Activated CD8-positive, alpha-beta memory T cell treated with anti-CD3 and anti-CD28 coated beads for 48 hours (primary cell): ENCODE results near the gene LRRIQ4.

Experiments used
- DNase-seq, 3 experiments: peaks; one replicate each; pipeline ENCODE4 v3.0.0-alpha.2; 2020; ENCODE audit warnings: low read depth in 2 of 3, low spot score in 2 of 3

The LRRIQ4 gene

DNA sequence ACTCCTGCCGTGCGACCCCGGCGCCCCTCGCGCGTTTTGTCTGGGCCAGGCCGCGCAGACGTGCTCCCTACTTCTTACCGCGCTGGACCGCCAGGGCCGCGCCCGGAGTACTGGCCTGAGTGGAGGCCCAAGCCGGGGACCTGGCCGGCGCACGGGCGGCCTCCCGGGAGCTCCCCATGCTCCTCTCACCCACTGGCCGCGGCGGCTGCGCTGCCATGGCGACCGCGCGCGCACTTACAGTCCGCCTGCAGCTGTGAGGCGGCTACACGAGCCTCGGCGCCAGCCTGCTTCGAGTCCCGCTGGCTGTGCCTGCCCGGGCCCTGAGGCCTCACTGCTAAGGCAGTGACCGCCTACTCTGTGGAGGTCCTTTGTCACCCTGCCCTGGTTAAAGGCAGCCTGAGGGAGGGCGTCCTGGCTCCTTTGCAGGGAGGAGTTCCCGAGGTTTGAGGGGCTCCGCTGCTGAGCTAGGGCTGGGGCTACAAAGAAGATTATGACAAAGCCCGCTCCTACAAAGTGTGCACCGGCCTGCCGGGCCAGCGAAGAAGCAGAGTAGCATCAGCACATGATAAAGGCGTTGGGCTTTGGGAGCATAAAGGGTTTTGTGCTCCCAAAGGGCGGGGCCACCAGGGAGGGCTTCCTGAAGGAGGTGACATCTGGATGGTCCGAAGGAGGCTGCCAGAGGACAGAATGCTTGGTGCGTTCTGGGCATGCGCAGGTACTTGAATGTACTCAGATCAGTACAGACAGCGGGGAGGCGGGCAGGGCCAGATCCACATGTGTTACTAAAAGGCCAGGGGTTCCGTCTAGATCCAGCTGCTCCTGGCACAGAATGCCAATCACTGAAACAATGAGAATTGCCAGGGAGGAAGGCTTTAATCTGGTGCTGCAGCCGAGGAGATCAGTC lies at the start of gene LRRIQ4, which contains the start of gene LRRC34:
Gene LRRIQ4, plus strand, starts transcription at position 539 of the 904 bp plus-strand sequence. CDS start 9,052 bp downstream, outside the sequence.
Gene LRRC34, minus strand, starts transcription at position 573 of the 904 bp plus-strand sequence. Its CDS starts 356 bp downstream, at position 217.
- peak; percentile 50 to 56 (median 54) for DNase-seq

DNA sequence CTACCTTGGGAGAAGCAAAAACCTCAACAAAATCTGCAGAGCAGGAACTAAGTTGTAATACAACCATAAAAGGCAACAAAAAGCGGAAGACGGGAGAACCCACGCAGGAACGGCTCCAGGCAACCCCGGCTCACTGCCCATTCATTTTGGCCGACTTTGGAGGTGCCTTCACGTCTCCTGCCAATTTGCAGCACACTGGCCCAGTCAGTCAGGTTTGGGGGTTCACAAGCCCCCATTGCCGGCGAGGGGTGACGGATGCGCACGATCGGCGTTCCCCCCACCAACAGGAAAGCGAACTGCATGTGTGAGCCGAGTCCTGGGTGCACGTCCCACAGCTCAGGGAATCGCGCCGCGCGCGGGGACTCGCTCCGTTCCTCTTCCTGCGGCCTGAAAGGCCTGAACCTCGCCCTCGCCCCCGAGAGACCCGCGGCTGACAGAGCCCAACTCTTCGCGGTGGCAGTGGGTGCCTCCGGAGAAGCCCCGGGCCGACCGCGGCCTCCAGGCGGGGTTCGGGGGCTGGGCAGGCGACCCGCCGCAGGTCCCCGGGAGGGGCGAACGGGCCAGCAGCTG lies 48.3 kb upstream of the LRRIQ4 start:
- peak in 2 of 3 experiments; percentile 48 to 54 for DNase-seq

- peak; percentile 79 to 87 (median 79) for DNase-seq
These were observed 47.6 kb upstream of the LRRIQ4 start, which contains the start of gene TERC for GRCh38 chr3:169764882-169765612. TSS of gene TERC (minus strand) at chr3:169765060.

GRCh38 chr3:169769287-169770181 lies 43.1 kb upstream of the LRRIQ4 start, which contains the start of gene ACTRT3:
TSS of gene ACTRT3 (minus strand) at chr3:169769561. CDS start at chr3:169769520, 41 bp downstream.
- DNase-seq, result peak in 2 of 3 experiments; percentile 50 to 54

DNA sequence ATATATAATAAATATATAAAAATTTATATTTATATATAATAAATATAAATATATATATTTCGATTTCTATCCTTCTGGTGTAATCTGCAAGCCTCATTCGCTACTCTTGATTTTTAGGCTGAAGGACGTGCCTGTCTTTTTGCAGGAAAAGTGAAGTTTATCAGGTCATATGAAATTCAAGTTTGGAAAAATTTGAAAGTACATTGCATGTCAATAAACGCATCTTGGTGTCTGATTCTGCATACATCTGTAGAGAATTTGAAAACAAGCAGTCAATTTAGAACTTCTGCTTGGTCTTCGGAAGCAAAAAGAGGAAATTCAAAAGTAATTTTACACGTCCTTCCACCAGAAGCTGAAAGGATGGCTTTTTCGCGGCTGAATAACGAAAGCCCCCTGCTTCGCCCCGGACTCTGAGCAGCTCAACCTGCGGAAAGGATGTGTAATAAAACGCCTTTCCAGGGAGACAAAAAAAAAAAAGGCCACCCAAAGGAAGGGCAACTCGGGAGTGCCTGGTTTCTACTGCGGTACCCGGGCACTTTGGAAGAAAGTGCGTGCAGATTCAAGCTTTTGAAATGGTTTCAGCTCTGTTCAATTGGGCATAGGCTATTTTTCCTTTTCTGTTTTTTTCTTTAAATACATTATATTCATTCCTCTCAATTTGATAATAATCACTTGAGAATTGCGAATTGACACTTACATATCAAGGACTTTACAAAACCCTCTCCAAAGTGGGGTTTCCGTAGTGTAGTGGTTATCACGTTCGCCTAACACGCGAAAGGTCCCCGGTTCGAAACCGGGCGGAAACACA lies 41.0 kb upstream of the LRRIQ4 start:
- peak in 2 of 3 experiments; percentile 32 to 66 for DNase-seq

DNA sequence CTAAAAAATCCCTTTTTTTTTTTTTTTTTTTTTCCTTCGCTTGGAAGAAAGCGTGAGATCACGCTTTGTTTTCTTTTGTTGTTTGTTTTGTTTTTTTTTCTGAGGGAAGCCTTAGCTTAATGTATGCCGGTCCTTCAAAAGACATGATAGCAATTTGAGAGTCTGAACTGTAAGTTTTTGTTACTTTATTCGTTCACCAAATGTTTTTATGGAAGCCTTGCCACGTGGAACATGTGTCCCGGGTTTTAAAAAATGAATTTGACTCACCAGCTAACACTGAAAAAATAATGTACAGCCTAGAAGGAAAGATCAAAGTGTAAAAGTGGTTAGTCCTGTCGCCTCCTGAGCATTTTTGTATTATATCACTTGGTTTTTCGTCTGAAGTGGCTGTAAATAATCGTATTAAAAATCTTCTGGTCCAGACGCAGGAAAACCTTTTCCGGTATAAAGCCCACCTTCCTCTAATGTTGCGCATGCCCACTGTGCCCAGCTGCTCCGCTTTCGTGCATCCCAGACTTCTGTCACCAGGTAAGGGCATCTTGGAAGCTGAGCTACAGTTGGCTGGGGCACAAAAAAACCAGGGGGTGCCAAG lies 40.3 kb upstream of the LRRIQ4 start:
- peak in 1 of 3 experiments; percentile 40 for DNase-seq

GRCh38 chr3:169772897-169773816 lies 39.5 kb upstream of the LRRIQ4 start, which contains the start of gene MYNN:
TSS of gene MYNN (plus strand) at chr3:169773396. CDS start at chr3:169774296, 900 bp downstream.
- peak; percentile 67 to 78 (median 73) for DNase-seq

DNA sequence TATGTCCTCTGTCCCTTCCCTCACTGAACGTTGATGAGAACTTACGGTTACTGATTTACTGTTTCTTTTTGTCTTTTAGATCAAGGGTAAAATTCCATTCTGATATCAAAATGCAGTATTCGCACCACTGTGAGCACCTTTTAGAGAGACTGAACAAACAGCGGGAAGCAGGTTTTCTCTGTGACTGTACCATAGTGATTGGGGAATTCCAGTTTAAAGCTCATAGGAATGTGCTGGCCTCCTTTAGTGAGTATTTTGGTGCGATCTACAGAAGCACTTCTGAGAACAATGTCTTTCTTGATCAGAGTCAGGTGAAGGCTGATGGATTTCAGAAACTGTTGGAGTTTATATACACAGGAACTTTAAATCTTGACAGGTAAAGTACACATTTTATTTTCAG lies 38.5 kb upstream of the LRRIQ4 start:
- DNase-seq, result no peak

DNA sequence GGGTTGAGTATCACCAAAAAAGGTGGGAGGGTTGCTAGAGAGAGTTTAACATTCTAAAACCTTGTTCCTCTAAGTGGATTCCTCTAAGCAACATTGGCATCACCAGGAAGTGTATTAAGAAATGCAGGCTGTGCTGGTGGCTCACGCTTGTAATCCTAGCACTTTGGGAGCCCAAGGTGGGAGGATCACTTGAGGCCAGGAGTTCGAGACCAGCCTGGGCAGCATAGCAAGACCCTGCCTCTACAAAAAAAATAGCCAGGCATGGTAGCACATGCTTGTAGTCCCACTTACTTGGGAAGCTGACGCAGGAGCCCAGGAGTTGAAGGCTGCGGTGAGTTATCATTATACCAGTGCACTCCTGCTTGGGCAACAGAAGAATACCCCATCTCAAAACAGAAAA lies 34.8 kb upstream of the LRRIQ4 start:
- DNase-seq, result no peak

DNA sequence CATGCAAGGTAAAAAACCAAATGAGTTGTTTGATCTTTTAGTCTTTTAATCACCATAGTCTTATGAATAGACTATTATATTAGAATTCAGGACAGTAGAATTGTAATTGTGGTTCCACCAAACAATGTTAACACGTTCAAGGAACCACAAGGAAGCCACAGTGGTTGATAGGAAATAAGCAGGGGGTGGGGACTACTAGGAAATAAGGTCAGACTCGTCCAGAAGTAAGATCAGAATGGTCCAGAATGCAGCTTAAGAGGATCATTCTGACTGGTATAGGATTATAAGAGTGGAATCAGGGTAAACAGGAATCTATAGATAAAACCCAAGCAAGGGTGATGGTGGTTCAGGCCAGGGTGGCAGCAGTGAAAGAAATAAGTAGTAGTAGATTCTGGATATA lies 31.9 kb upstream of the LRRIQ4 start:
- no peak for DNase-seq

DNA sequence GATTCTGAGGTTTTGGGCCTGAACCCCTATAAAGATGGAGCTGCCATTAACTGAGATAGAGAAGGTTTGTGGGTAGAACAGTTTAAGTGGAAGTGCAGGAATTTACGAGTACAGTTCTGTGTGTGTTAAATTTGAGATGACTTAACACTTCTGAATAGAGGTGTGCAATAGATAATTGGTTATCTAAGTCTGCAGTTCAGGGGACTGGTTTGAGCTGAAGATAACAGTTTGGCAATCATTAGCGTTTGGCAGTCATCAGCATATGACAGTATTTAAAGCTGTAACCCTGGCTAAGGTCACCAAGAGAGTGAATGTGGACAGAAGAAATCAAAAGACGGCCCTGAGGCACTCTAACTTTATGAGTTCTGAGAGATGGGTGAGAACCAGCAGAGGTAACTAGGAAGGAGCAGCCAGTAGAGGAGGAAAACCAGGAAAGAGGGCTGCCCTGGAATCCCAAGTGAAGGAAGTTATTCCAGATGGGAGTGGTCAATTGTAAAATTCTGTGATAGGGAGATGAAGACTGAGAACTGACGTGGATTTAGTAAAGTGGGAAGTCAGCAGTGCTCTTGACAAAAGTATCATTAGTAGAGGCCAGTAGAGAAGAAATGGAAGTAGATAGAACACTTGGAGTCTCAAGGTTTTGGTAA lies 31.3 kb upstream of the LRRIQ4 start:
- no peak for DNase-seq

DNA sequence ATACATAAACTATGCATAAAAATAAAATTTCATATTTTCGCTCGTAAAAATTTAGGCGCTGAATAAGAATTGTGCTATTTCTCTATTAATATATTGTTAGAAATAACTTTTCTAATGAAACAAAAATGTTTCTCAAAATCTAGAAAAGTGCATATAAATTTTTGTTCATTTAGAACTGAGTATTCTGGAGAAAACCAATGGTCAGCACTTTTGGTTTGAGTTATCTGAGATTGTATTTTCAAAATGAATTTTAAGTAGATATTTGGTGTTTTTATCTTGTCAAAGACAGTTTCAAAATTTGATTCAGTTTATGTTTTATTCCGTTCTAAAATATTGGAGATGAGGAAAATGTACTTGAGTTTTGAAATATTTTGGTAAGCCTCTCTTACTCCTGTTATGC lies 25.6 kb upstream of the LRRIQ4 start:
- no peak for DNase-seq

DNA sequence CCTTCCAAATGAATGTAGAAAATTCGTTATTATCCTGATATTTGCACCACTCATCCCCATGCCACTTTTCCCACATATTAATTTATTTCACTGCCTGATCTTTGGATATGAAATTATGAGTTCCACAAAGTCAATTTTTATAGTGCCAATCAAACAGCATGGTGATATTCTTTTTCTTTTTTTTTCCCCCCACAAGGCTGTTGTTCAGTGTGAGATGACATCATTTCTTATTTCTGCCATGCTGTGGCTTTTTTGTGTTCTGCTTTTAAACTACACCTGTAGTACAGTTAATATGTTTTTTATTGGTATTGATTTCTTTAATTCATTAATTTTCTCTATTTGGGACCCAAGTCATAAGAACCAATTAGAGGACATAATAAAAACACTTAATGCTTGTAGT lies 24.9 kb upstream of the LRRIQ4 start:
- DNase-seq, result no peak

DNA sequence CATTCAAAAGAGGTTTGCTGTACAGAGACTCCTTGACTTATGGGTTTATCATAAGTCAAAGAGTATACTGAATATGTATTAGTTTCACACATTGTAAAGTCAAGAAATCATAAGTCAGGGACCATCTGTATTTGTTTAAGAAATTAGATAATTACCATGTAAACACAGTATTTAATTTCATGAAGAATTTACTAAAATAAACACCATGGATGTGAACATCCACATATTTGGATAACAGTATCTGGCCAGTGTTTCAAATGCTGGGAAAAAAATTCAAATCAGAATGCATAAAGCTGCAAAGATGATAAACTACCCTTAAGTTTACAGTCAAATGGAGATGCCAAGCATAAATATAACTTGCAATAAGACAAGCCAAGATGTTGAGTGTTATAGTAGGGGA lies 22.5 kb upstream of the LRRIQ4 start:
- no peak for DNase-seq

GRCh38 chr3:169790687-169791429 lies 21.8 kb upstream of the LRRIQ4 start:
- DNase-seq, result no peak

- DNase-seq, result no peak
These were observed 20.3 kb upstream of the LRRIQ4 start for GRCh38 chr3:169792359-169792758.

DNA sequence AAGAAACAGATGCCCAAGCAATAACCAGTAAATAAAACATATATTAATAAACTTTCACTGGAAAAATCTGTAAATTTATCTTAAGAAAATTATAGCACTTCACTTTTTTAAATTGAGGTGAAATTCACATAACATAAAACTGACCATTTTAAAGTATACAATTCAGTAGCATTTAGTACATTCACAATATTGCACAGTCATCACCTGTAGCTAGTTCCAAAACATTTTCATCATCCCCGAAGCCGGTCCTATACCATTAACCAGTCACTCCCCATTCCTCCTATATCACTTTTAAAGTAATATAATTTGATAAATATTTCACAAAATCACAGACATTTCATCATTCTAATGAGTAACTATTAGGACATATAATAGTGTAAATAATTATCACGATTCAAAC lies 8.0 kb upstream of the LRRIQ4 start:
- DNase-seq, result no peak
